ENCODE measurements around the gene EIF5A. TPM values are rescaled to one million over a fixed set of nuclear protein-coding genes. Genes with fewer than 3 reads are reported as not detected.

The EIF5A gene
- total and polyA plus RNA-seq, 9 of the 15 experiments (the other 6 are each of a cell fraction or from before 2014, with no cell fraction given): 22.9 to 1,163 (median 772) TPM

DNA sequence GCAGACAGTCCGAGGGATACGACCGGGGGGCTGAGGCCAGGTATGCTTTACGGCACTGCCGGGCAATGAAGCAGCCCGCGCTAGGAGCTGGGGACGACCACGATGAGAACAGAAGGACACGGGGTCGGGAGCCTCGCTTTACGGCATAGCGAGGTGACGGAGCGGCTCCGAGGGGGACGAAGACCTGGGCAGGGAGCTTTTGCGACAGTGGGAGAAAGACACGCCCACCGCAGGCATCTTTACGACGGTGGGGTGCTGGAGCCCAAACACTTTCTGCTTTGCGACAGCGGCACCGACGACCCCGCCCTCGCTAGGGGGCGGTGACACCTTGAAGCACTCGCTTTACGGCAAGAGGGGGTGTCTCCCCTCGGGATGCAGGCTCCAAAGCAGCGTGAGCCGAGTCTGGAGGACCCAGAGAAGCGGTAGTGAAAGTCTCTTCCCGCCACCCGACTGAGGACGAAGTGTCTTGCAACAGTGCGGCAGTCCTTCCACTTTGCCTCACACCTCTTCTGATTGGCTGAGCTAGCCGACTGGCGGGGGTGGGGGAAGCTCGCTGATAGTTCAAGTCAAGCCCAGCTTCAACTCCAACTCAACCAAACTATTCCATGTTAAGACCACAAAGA lies 22.1 kb downstream of the EIF5A start (continued):
- no peak; the same call in 1 of the 2 replicates for TF ChIP-seq MYC (IDR thresholded peaks at IDR 0.05; ENCODE audit: low read depth, low read length)
- TF ChIP-seq MYC (CRISPR knock-in tag; IDR thresholded peaks at IDR 0.05; ENCODE audit: borderline replicate concordance, low read depth): no peak
- TF ChIP-seq, protein P1, sequence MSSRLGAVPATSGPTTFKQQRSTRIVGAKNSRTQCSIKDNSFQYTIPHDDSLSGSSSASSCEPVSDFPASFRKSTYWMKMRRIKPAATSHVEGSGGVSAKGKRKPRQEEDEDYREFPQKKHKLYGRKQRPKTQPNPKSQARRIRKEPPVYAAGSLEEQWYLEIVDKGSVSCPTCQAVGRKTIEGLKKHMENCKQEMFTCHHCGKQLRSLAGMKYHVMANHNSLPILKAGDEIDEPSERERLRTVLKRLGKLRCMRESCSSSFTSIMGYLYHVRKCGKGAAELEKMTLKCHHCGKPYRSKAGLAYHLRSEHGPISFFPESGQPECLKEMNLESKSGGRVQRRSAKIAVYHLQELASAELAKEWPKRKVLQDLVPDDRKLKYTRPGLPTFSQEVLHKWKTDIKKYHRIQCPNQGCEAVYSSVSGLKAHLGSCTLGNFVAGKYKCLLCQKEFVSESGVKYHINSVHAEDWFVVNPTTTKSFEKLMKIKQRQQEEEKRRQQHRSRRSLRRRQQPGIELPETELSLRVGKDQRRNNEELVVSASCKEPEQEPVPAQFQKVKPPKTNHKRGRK (tag; IDR thresholded peaks at IDR 0.05): no peak
- no peak for TF ChIP-seq ZNF23 (CRISPR knock-in tag; IDR thresholded peaks at IDR 0.05)
- no peak for TF ChIP-seq POLR2H (tag; IDR thresholded peaks at IDR 0.05; ENCODE audit: low read depth)
- 0 out of 4 replicates have a peak, but pooled peaks of 1 of the 2 experiments have one; percentile 6 for TF ChIP-seq FOXK2 (conservative IDR thresholded peaks at IDR 0.05 in 1 of 2, IDR thresholded peaks at IDR 0.05 in 1 of 2; ENCODE audit: low read depth in 2 of 2)
- TF ChIP-seq ZNF785 (CRISPR knock-in tag; IDR thresholded peaks at IDR 0.05): no peak
- TF ChIP-seq DIDO1 (tag; IDR thresholded peaks at IDR 0.05; ENCODE audit: low read depth): no peak
- TF ChIP-seq MYBL2 (IDR thresholded peaks at IDR 0.05; ENCODE audit: low read depth): no peak
- TF ChIP-seq MYBL2 (CRISPR knock-in tag; IDR thresholded peaks at IDR 0.05; ENCODE audit: borderline replicate concordance): no peak
- TF ChIP-seq, protein P2, sequence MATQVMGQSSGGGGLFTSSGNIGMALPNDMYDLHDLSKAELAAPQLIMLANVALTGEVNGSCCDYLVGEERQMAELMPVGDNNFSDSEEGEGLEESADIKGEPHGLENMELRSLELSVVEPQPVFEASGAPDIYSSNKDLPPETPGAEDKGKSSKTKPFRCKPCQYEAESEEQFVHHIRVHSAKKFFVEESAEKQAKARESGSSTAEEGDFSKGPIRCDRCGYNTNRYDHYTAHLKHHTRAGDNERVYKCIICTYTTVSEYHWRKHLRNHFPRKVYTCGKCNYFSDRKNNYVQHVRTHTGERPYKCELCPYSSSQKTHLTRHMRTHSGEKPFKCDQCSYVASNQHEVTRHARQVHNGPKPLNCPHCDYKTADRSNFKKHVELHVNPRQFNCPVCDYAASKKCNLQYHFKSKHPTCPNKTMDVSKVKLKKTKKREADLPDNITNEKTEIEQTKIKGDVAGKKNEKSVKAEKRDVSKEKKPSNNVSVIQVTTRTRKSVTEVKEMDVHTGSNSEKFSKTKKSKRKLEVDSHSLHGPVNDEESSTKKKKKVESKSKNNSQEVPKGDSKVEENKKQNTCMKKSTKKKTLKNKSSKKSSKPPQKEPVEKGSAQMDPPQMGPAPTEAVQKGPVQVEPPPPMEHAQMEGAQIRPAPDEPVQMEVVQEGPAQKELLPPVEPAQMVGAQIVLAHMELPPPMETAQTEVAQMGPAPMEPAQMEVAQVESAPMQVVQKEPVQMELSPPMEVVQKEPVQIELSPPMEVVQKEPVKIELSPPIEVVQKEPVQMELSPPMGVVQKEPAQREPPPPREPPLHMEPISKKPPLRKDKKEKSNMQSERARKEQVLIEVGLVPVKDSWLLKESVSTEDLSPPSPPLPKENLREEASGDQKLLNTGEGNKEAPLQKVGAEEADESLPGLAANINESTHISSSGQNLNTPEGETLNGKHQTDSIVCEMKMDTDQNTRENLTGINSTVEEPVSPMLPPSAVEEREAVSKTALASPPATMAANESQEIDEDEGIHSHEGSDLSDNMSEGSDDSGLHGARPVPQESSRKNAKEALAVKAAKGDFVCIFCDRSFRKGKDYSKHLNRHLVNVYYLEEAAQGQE (IDR thresholded peaks at IDR 0.05; ENCODE audit: borderline replicate concordance): no peak
- TF ChIP-seq, protein P2 (CRISPR knock-in tag; IDR thresholded peaks at IDR 0.05; ENCODE audit: low read depth): no peak
- no peak for TF ChIP-seq PHTF2 (CRISPR knock-in tag; IDR thresholded peaks at IDR 0.05)
